Stomach (tissue), 9 donors: ENCODE results near the gene MYL5. TPM values are rescaled to one million over a fixed set of nuclear protein-coding genes. Genes with fewer than 3 reads are reported as not detected.

Source experiments
- DNase-seq, 2 donors: peaks; one replicate each; pipeline versions ENCODE4 v3.0.0 to v3.0.0-alpha.2; 2013 to 2019
- H3K27ac ChIP-seq, 5 donors: fragments of 200-600 bp in 4 of 5; sonication (generic) in 4 of 5; one replicate each; pipeline ENCODE4 v1.5.1; 2013 to 2019; ENCODE audit warnings: mild to moderate bottlenecking in 1 of 5, moderate library complexity in 1 of 5
- H3K27me3 ChIP-seq, 3 donors: fragments of 200-600 bp; sonication (generic); one replicate each; pipeline ENCODE4 v1.5.1; 2017 to 2019; ENCODE audit warnings: mixed run types in 1 of 3
- H3K36me3 ChIP-seq, 4 donors: fragments of 200-600 bp; sonication (generic); 1 replicate in 3 of 4; 2 replicates in 1 of 4; pipeline ENCODE4 v1.5.1; 2016 to 2019
- H3K4me1 ChIP-seq, 4 donors: fragments of 200-600 bp; sonication (generic); one replicate each; pipeline ENCODE4 v1.5.1; 2016 to 2019
- H3K4me3 ChIP-seq, 4 donors: fragments of 200-600 bp; sonication (generic) in 3 of 4; one replicate each; pipeline ENCODE4 v1.5.1; 2016 to 2019; ENCODE audit warnings: mild to moderate bottlenecking in 1 of 4
- H3K9me3 ChIP-seq, 4 donors: fragments of 200-600 bp; sonication (generic); one replicate each; pipeline ENCODE4 v1.5.1; 2016 to 2019
- EP300 ChIP-seq: sonication (generic); formaldehyde crosslinking; IDR thresholded peaks from one replicate; pipeline ENCODE4 v1.6.1; 2017; ENCODE audit warnings: antibody characterized with exemption
- POLR2A ChIP-seq, 4 donors: fragments of 450-650 bp; IDR thresholded peaks; one replicate each; pipeline ENCODE4 v1.6.1; 2016; ENCODE audit warnings: antibody characterized with exemption in 4 of 4, control low read depth in 2 of 4, mild to moderate bottlenecking in 1 of 4, moderate library complexity in 1 of 4
- POLR2AphosphoS5 ChIP-seq, 3 donors: sonication (generic); formaldehyde crosslinking; IDR thresholded peaks; one replicate each; pipeline ENCODE4 v1.6.1; 2016; ENCODE audit warnings: antibody characterized with exemption in 3 of 3
- WGBS, 5 donors: extraction: QIAGEN DNeasy Blood & Tissue Kit in 3 of 5; methylation state at CpG; one replicate each; pipeline versions ENCODE4 v1.1.5 to v1.1.7; 2013 to 2018; 5-methylcytosine and 5-hydroxymethylcytosine counted together
- intact Hi-C: fragments of 100-400 bp; cut with DNase I; formaldehyde crosslinking; loops from one replicate; pipeline ENCODE4 v1.15.1; 2023; ENCODE audit warnings: low total_unique reads
- polyA plus RNA-seq, 3 donors: library from polyadenylated mRNA; stranded (reverse); fragments of 200-250 nt; gene quantifications; one replicate each; pipeline ENCODE4 v1.2.3, GENCODE V29; 2013
- total RNA-seq, 5 donors: library from RNA; depleted of rRNA; stranded (reverse); fragments of >200 nt; gene quantifications; one replicate each; pipeline versions ENCODE4 v1.1.0 to v1.2.3, GENCODE V29; 2014 to 2016
- TF ChIP-seq, protein P1 (sequence below), 7 experiments: fragments of 450-650 bp in 4 of 7; fragments of 200-600 bp in 3 of 7; sonication (generic) in 3 of 7; IDR thresholded peaks; one replicate each; pipeline ENCODE4 v1.5.1; 2016 to 2019; ENCODE audit warnings: antibody characterized with exemption in 7 of 7, control low read depth in 2 of 7, mild to moderate bottlenecking in 1 of 7
- donor health status: healthy with polysubstance abuse.
- donor health status: Bipolar disorder and iron deficiency.
- donor health status: healthy.

The MYL5 gene
- total and polyA plus RNA-seq, 8 donors: 7.0 to 148 (median 16.2) TPM

DNA sequence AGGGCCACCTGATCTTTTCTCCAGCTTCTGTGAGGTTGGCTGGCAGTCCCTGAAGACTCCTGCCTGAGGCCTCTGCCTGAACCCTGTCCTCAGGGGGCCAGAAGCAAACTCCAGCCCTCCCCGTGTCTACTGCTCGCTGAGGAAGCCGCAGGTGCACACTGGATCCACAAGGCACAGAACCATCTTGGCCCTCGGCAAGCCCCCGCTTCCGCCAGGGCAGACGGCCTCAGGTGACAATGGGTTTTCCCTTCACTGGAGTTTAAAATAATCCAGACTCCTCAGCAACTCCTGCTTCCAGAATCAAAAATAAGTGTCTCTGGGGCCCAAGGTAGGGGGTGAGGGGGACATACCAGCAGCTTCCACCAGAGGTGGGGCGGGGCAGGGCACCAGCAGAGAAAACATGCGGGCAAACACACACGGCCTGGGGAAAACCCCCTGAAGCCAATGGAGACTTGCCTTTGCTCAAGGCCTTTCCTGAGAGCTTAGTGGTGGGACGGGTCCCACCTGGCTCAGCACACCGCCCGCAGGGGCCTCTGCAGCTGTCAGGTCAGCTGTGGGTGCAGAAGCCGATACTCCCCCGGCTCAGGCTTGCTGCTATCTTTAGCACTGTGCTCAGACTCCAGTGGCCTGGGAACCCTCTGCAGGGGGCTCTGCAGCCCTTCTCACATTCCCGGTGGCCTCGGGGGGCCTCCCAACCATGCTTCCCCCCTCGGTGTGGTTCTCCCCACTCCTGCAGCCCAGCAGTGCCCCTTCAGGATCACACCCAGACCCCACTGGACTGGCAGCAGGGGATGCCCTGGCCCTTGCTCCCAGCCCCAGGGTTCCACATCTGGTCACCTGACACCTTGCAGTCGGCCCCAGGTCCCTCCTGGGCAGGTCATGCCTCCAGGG lies 1.9 kb downstream of the MYL5 start:
- peak in 1 of 2 donors; percentile 64 for DNase-seq
- no peak for TF ChIP-seq POLR2A (IDR thresholded peaks at IDR 0.05)
- no peak for TF ChIP-seq EP300
- TF ChIP-seq POLR2AphosphoS5 (IDR thresholded peaks at IDR 0.05): no peak
- TF ChIP-seq, protein P1, sequence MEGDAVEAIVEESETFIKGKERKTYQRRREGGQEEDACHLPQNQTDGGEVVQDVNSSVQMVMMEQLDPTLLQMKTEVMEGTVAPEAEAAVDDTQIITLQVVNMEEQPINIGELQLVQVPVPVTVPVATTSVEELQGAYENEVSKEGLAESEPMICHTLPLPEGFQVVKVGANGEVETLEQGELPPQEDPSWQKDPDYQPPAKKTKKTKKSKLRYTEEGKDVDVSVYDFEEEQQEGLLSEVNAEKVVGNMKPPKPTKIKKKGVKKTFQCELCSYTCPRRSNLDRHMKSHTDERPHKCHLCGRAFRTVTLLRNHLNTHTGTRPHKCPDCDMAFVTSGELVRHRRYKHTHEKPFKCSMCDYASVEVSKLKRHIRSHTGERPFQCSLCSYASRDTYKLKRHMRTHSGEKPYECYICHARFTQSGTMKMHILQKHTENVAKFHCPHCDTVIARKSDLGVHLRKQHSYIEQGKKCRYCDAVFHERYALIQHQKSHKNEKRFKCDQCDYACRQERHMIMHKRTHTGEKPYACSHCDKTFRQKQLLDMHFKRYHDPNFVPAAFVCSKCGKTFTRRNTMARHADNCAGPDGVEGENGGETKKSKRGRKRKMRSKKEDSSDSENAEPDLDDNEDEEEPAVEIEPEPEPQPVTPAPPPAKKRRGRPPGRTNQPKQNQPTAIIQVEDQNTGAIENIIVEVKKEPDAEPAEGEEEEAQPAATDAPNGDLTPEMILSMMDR (IDR thresholded peaks at IDR 0.05): no peak
- Histone ChIP-seq H3K36me3 (peaks cover 12 to 19% (median 18%) of the 10 kb centered on the region in 4 donors), H3K4me3 (no peak overlapping the region), H3K27me3 (peaks cover 0 to 25% (median 0%) of the 10 kb centered on the region in 3 donors), H3K4me1 (peaks cover 29 to 66% (median 61%) of the 10 kb centered on the region in 4 donors), H3K9me3 (no peaks in the 10 kb centered on the region), H3K27ac (peak overlapping the region in 1 of 5 donors; percentile 9)
- 62 to 75% (median 66%) methylated on average over 15 to 19 of the region's 19 CpGs for WGBS, 5 donors
- intact Hi-C loops: no loop called here

DNA sequence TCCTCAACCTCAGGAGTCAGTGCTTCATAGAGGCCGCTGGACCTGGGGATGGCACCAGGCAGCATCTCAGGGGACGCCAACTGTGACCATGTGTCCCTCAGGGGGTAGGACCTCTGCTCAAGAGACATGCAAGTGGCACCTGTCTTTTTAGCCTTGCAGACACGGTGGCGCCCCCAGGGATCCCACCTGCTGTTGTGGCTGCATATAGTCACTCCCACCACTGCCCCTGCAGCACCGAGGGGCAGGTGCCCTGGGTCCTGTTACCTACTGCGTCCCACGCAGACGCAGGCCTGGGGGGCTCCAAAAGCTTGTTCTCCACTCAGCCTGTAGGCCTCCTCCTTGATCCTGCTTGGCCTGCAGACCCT lies 2.5 kb downstream of the MYL5 start:
- Histone ChIP-seq H3K27ac (no peak overlapping the region), H3K27me3 (peaks cover 0 to 29% (median 0%) of the 10 kb centered on the region in 3 donors), H3K4me3 (no peak overlapping the region), H3K36me3 (peaks cover 6 to 12% (median 12%) of the 10 kb centered on the region in 4 donors), H3K9me3 (no peaks in the 10 kb centered on the region), H3K4me1 (peaks cover 30 to 70% (median 65%) of the 10 kb centered on the region in 4 donors)
- WGBS, 5 donors: 70 to 92% (median 83%) methylated on average over 2 to 8 of the region's 8 CpGs
- no peak for TF ChIP-seq POLR2AphosphoS5 (IDR thresholded peaks at IDR 0.05)
- no peak for TF ChIP-seq EP300
- TF ChIP-seq POLR2A (IDR thresholded peaks at IDR 0.05): no peak
- intact Hi-C loops: no loop called here
- DNase-seq: no peak

DNA sequence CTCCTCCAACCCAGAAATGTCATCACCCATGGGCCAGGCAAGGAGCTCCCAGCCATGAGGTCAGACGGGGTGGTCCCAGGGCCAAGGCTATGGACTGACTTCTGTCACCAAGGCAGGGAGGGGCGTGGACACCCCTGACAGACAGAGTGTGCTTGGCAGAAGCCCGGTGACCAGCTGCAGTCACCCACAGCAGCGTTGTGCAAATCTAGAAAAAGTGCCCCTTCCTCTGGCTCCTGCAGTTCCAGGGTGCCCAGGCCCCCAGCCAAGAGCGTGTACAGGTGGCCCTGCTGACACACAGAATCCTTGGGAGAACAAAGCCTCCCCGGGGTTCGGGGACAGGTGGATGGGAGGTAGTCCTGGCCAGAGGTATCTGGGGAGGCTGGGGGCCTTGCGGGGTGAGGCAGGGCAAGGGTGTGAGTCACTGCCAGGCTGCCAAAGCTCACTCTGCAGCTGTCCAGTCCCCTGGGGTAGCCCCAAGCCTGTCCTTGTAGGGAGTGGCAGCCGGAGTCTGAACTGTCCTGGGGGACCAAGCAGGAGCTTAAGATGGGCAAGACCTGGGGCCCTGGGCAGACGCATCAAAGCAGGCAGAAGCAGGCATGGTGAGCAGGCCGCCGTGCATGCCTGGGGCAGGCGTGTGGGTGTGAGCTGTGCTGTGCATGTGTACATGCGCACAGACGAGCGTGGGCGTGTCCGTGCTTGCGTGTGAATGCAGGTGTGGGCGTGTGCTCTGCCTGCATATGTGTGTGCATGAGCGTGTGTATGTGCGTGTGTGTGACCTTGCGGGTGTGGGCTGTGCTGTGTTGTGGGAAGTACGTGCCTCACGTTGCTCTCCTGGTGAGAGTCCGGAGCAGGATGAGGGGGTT lies 3.3 kb downstream of the MYL5 start:
- H3K27me3 ChIP-seq: peaks cover 0 to 36% (median 0%) of the 10 kb centered on the region in 3 donors
- no peak overlapping the region for H3K4me3 ChIP-seq
- no peaks in the 10 kb centered on the region for H3K9me3 ChIP-seq
- WGBS, 5 donors: 35 to 50% (median 44%) methylated on average over 6 to 26 of the region's 26 CpGs
- peaks cover 30 to 74% (median 70%) of the 10 kb centered on the region in 4 donors for H3K4me1 ChIP-seq
- intact Hi-C loops: no loop called here
- H3K27ac ChIP-seq: no peak overlapping the region
- peaks cover 0 to 4% (median 4%) of the 10 kb centered on the region in 4 donors for H3K36me3 ChIP-seq
- peak; percentile 40 to 81 for DNase-seq
- TF ChIP-seq, protein P1 (IDR thresholded peaks at IDR 0.05): no peak
- TF ChIP-seq EP300: no peak
- TF ChIP-seq POLR2AphosphoS5 (IDR thresholded peaks at IDR 0.05): peak in 2 of 3 donors; percentile 32 to 65
- TF ChIP-seq POLR2A (IDR thresholded peaks at IDR 0.05): no peak

DNA sequence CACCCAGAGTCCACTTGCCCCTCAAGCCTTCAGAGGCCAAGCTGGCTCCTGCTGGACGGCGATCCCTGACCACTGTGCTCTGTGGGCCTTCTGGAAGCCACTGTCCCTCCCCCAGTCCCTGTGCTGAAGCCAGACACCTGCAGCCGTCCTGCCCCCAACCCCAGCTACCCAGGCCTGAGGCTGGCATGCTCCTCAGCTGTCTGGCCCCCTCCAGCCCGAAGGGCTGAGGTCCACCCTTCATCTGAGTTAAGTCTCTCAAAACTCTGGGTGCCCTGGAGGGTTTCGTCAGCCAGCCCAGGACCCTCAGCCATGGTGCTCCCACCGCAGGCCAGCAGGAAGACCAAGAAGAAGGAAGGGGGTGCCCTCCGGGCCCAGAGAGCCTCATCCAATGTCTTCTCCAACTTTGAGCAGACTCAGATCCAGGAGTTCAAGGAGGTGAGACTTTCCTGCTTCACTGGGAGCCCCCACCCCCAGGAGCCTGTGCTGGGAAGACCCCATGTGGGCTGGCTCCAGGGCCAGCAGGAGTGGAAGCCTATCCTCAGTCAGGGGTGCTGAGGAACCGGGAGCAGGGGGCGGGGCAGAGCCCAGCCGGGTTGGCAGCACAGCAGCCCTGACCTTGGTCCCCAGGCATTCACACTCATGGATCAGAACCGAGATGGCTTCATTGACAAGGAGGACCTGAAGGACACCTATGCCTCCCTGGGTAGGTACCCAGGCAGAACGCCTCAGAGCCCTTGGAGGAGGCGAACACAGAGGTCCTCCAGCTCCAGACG lies 4.2 kb downstream of the MYL5 start:
- Histone ChIP-seq H3K4me1 (peaks cover 23 to 72% (median 69%) of the 10 kb centered on the region in 4 donors), H3K9me3 (no peaks in the 10 kb centered on the region), H3K36me3 (no peaks in the 10 kb centered on the region), H3K4me3 (no peak overlapping the region), H3K27ac (no peak overlapping the region), H3K27me3 (peaks cover 0 to 36% (median 0%) of the 10 kb centered on the region in 3 donors)
- intact Hi-C loops: no loop called here
- no peak for TF ChIP-seq EP300
- no peak for TF ChIP-seq POLR2A (IDR thresholded peaks at IDR 0.05)
- TF ChIP-seq POLR2AphosphoS5 (IDR thresholded peaks at IDR 0.05): no peak
- TF ChIP-seq, protein P1 (IDR thresholded peaks at IDR 0.05): no peak
- WGBS, 5 donors: 61 to 70% (median 65%) methylated on average over 5 to 14 of the region's 14 CpGs
- no peak for DNase-seq
